Liver (tissue), 9 donors: ENCODE measurements around the gene COL23A1. TPM values are rescaled to one million over a fixed set of nuclear protein-coding genes. Genes with fewer than 3 reads are reported as not detected.

ENCODE experiments used
- DNase-seq: peaks from one replicate; pipeline ENCODE4 v3.0.0-alpha.2; 2017; ENCODE audit warnings: low spot score
- H3K27ac ChIP-seq, 2 donors: one replicate each; pipeline ENCODE4 v1.7.0; 2013; ENCODE audit warnings: inconsistent platforms in 2 of 2, low read length in 2 of 2, control low read depth in 1 of 2, low read depth in 1 of 2, mild to moderate bottlenecking in 1 of 2
- H3K27me3 ChIP-seq, 4 donors: one replicate each; pipeline versions ENCODE4 v1.6.1 to v1.7.0; 2013; ENCODE audit warnings: low read length in 3 of 4, inconsistent platforms in 1 of 4, mild to moderate bottlenecking in 1 of 4, moderate library complexity in 1 of 4; ENCODE audit not compliant: control insufficient read depth in 4 of 4, insufficient read depth in 4 of 4
- H3K36me3 ChIP-seq, 4 donors: one replicate each; pipeline versions ENCODE4 v1.6.1 to v1.7.0; 2013; ENCODE audit warnings: low read length in 3 of 4, mild to moderate bottlenecking in 3 of 4, low read depth in 1 of 4, moderate library complexity in 1 of 4; ENCODE audit not compliant: control insufficient read depth in 4 of 4, insufficient read depth in 3 of 4
- H3K4me1 ChIP-seq, 4 donors: one replicate each; pipeline versions ENCODE4 v1.6.1 to v1.7.0; 2013; ENCODE audit warnings: low read length in 3 of 4, mild to moderate bottlenecking in 3 of 4, moderate library complexity in 1 of 4; ENCODE audit not compliant: control insufficient read depth in 4 of 4, insufficient read depth in 4 of 4
- H3K4me3 ChIP-seq, 3 donors: one replicate each; pipeline versions ENCODE4 v1.6.1 to v1.7.0; 2013; ENCODE audit warnings: low read length in 3 of 3, control low read depth in 1 of 3, low read depth in 1 of 3, mild to moderate bottlenecking in 1 of 3
- H3K9ac ChIP-seq, 2 donors: one replicate each; pipeline ENCODE4 v1.7.0; 2013; ENCODE audit warnings: low read length in 2 of 2, mild to moderate bottlenecking in 2 of 2, moderate library complexity in 2 of 2, control low read depth in 1 of 2, low read depth in 1 of 2
- H3K9me3 ChIP-seq, 4 donors: one replicate each; pipeline versions ENCODE4 v1.6.1 to v1.7.0; 2013; ENCODE audit warnings: low read length in 3 of 4; ENCODE audit not compliant: control insufficient read depth in 4 of 4
- EGR1 ChIP-seq, 2 donors: IDR thresholded peaks; 2 replicates each; pipeline ENCODE4 v1.6.1; 2016 to 2018; ENCODE audit warnings: antibody characterized with exemption in 2 of 2, low read depth in 2 of 2
- FOXA1 ChIP-seq: IDR thresholded peaks from 2 replicates; pipeline ENCODE4 v1.6.1; 2016; ENCODE audit warnings: antibody characterized with exemption
- FOXA2 ChIP-seq: IDR thresholded peaks from 2 replicates; pipeline ENCODE4 v1.6.1; 2016; ENCODE audit warnings: antibody characterized with exemption
- GABPA ChIP-seq, 2 donors: IDR thresholded peaks in 1 of 2; conservative IDR thresholded peaks in 1 of 2; 2 replicates each; pipeline ENCODE4 v1.6.1; 2016; ENCODE audit warnings: antibody characterized with exemption in 2 of 2, mild to moderate bottlenecking in 1 of 2, moderate library complexity in 1 of 2
- HNF4A ChIP-seq, 2 donors: conservative IDR thresholded peaks; 2 replicates each; pipeline ENCODE4 v1.6.1; 2016; ENCODE audit warnings: antibody characterized with exemption in 2 of 2, mild to moderate bottlenecking in 2 of 2
- HNF4G ChIP-seq: IDR thresholded peaks from 2 replicates; pipeline ENCODE4 v1.6.1; 2016; ENCODE audit warnings: antibody characterized with exemption
- JUND ChIP-seq, 2 donors: IDR thresholded peaks; 2 replicates each; pipeline ENCODE4 v1.6.1; 2016; ENCODE audit warnings: antibody characterized with exemption in 2 of 2
- NR2F2 ChIP-seq: IDR thresholded peaks from 2 replicates; pipeline ENCODE4 v1.6.1; 2016; ENCODE audit warnings: antibody characterized with exemption
- RAD21 ChIP-seq, 2 donors: IDR thresholded peaks; 2 replicates each; pipeline ENCODE4 v1.6.1; 2016; ENCODE audit warnings: antibody characterized with exemption in 2 of 2, mild to moderate bottlenecking in 2 of 2
- REST ChIP-seq: IDR thresholded peaks from 2 replicates; pipeline ENCODE4 v1.6.1; 2016; ENCODE audit warnings: antibody characterized with exemption, mild to moderate bottlenecking
- RXRA ChIP-seq, 2 donors: IDR thresholded peaks; 2 replicates each; pipeline ENCODE4 v1.6.1; 2017 to 2018; ENCODE audit warnings: antibody characterized with exemption in 2 of 2, mild to moderate bottlenecking in 1 of 2
- SP1 ChIP-seq: IDR thresholded peaks from 2 replicates; pipeline ENCODE4 v1.6.1; 2018; ENCODE audit warnings: antibody characterized with exemption, mild to moderate bottlenecking
- TAF1 ChIP-seq: conservative IDR thresholded peaks from 2 replicates; pipeline ENCODE4 v1.6.1; 2016; ENCODE audit warnings: antibody characterized with exemption, mild to moderate bottlenecking
- YY1 ChIP-seq: IDR thresholded peaks from 2 replicates; pipeline ENCODE4 v1.6.1; 2016; ENCODE audit warnings: antibody characterized with exemption, mild to moderate bottlenecking
- ZBTB33 ChIP-seq: IDR thresholded peaks from 2 replicates; pipeline ENCODE4 v1.6.1; 2016; ENCODE audit warnings: antibody characterized with exemption
- WGBS: extraction: QIAGEN DNeasy Blood & Tissue Kit; methylation state at CpG from one replicate; pipeline ENCODE4 v1.1.7; 2013; 5-methylcytosine and 5-hydroxymethylcytosine counted together
- polyA plus RNA-seq, 2 donors: library from polyadenylated mRNA; stranded (reverse) in 1 of 2; unstranded in 1 of 2; fragments of 200-250 nt in 1 of 2; fragments of >200 nt in 1 of 2; fragmentation: Nextera tagmentation in 1 of 2; extraction: Ambion mirVana in 1 of 2; gene quantifications; one replicate each; pipeline versions ENCODE4 v1.2.1 to v1.2.3, GENCODE V29; 2013 to 2015
- total RNA-seq, 2 donors: library from RNA; depleted of rRNA; stranded (reverse); fragments of >200 nt; gene quantifications; one replicate each; pipeline ENCODE4 v1.2.3, GENCODE V29; 2014
- TF ChIP-seq, protein P1 (sequence below): IDR thresholded peaks from 2 replicates; pipeline ENCODE4 v1.6.1; 2016; ENCODE audit warnings: antibody characterized with exemption
- TF ChIP-seq, protein P2 (sequence below): fragments of 150-350 bp; IDR thresholded peaks from 2 replicates; pipeline ENCODE4 v1.5.1; 2017; ENCODE audit warnings: improper control_type of control experiment, low read depth, low read length; ENCODE audit not compliant: missing input control
- TF ChIP-seq, protein P3 (sequence below): IDR thresholded peaks from 2 replicates; pipeline ENCODE4 v1.6.1; 2016; ENCODE audit warnings: antibody characterized with exemption
- donor health status: healthy.
- donor health status: healthy.
- donor health status: healthy.
- donor health status: healthy.
- donor health status: healthy.

COL23A1 gene
- total and polyA plus RNA-seq, 4 donors, result 0.08 to 1.4 (median 0.27) TPM

- Histone ChIP-seq H3K27me3 (no peaks in the 10 kb centered on the region), H3K9ac (no peak overlapping the region), H3K27ac (no peak overlapping the region), H3K9me3 (peaks cover 0 to 5% (median 0%) of the 10 kb centered on the region in 4 donors), H3K36me3 (peaks cover 0 to 12% (median 8%) of the 10 kb centered on the region in 4 donors), H3K4me1 (peaks cover 11 to 30% (median 25%) of the 10 kb centered on the region in 4 donors), H3K4me3 (no peak overlapping the region)
- no peak for DNase-seq
- TF ChIP-seq FOXA1, result no peak
- no peak for TF ChIP-seq NR2F2
- TF ChIP-seq TAF1, result no peak
- TF ChIP-seq YY1, result no peak
- TF ChIP-seq REST, result no peak
- TF ChIP-seq, protein P1, sequence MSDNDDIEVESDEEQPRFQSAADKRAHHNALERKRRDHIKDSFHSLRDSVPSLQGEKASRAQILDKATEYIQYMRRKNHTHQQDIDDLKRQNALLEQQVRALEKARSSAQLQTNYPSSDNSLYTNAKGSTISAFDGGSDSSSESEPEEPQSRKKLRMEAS, result no peak
- no peak for TF ChIP-seq JUND (IDR thresholded peaks at IDR 0.05)
- TF ChIP-seq RAD21 (IDR thresholded peaks at IDR 0.05), result no peak
- TF ChIP-seq, protein P2, sequence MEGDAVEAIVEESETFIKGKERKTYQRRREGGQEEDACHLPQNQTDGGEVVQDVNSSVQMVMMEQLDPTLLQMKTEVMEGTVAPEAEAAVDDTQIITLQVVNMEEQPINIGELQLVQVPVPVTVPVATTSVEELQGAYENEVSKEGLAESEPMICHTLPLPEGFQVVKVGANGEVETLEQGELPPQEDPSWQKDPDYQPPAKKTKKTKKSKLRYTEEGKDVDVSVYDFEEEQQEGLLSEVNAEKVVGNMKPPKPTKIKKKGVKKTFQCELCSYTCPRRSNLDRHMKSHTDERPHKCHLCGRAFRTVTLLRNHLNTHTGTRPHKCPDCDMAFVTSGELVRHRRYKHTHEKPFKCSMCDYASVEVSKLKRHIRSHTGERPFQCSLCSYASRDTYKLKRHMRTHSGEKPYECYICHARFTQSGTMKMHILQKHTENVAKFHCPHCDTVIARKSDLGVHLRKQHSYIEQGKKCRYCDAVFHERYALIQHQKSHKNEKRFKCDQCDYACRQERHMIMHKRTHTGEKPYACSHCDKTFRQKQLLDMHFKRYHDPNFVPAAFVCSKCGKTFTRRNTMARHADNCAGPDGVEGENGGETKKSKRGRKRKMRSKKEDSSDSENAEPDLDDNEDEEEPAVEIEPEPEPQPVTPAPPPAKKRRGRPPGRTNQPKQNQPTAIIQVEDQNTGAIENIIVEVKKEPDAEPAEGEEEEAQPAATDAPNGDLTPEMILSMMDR, result no peak
- no peak for TF ChIP-seq EGR1 (IDR thresholded peaks at IDR 0.05; ENCODE audit: low read depth in 2 of 2)
- no peak for TF ChIP-seq HNF4A (conservative IDR thresholded peaks at IDR 0.05)
- WGBS, result 90% methylated on average over 15 of the region's 15 CpGs
Observed at GRCh38 chr5:178341091-178341850, 248.9 kb downstream of the COL23A1 start.

DNA sequence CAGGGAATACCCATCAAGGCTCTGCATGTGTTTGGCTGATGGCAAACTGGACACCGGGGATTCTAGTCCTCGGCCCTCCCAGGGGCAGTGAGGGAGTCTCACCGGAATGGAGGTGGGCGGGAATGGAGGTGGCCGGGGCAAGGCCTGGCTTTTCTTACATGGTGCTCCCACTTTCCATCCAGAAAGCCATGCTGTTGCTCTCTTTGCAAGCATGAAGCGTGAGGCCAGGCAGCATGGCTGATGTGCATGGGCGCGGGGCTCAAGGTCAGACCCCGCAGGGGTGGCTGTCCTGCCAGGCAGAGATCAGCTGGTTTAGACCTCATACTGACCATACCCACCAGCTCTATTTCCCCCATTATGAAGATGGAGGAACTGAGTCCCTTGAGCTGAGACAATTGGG, 249.6 kb downstream of the COL23A1 start:
- H3K27me3 ChIP-seq, result no peaks in the 10 kb centered on the region
- H3K4me1 ChIP-seq, result peaks cover 11 to 36% (median 31%) of the 10 kb centered on the region in 4 donors
- H3K27ac ChIP-seq, result no peak overlapping the region
- peaks cover 0 to 5% (median 0%) of the 10 kb centered on the region in 4 donors for H3K9me3 ChIP-seq
- DNase-seq, result no peak
- WGBS, result 99% methylated on average over 9 of the region's 9 CpGs
- H3K4me3 ChIP-seq, result no peak overlapping the region
- H3K36me3 ChIP-seq, result peaks cover 0 to 12% (median 8%) of the 10 kb centered on the region in 4 donors
- H3K9ac ChIP-seq, result no peak overlapping the region
- TF ChIP-seq, protein P3, sequence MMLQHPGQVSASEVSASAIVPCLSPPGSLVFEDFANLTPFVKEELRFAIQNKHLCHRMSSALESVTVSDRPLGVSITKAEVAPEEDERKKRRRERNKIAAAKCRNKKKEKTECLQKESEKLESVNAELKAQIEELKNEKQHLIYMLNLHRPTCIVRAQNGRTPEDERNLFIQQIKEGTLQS, result no peak
- TF ChIP-seq, protein P2, result no peak
- TF ChIP-seq FOXA1 (no peak), HNF4G (no peak), HNF4A (conservative IDR thresholded peaks at IDR 0.05) (no peak), RAD21 (IDR thresholded peaks at IDR 0.05) (no peak), NR2F2 (no peak), RXRA (IDR thresholded peaks at IDR 0.05) (no peak), GABPA (IDR thresholded peaks at IDR 0.05 in 1 of 2, conservative IDR thresholded peaks at IDR 0.05 in 1 of 2) (no peak), ZBTB33 (no peak), SP1 (no peak), FOXA2 (no peak), YY1 (no peak), JUND (IDR thresholded peaks at IDR 0.05) (no peak), EGR1 (IDR thresholded peaks at IDR 0.05; ENCODE audit: low read depth in 2 of 2) (no peak)
- TF ChIP-seq, protein P1, result no peak
